CD4-positive, alpha-beta T cell treated with Interleukin-4 for 1 hour (primary cell): Measurements from ENCODE around the gene ARHGAP12.
"Not testable (repeated sequence)": the region's sequence is repeated elsewhere in the genome, so short reads cannot be mapped to it uniquely, and the experiment has no call there.

Experiments
- DNase-seq, 2 donors: peaks; one replicate each; pipeline ENCODE4 v3.0.0-alpha.2; 2020 to 2022

ARHGAP12 gene

GRCh38 chr10:31819391-31819820, 109.2 kb downstream of the ARHGAP12 start:
- DNase-seq: no peak

- no peak for DNase-seq
Measured at GRCh38 chr10:31816318-31816717, 112.3 kb downstream of the ARHGAP12 start.

- peak in 1 of 2 donors; percentile 67 for DNase-seq
Measured at GRCh38 chr10:31808258-31809218, 120.1 kb downstream of the ARHGAP12 start.

- DNase-seq: no peak
Measured at GRCh38 chr10:31804352-31804810, 124.2 kb downstream of the ARHGAP12 start.

GRCh38 chr10:31803606-31804351, 124.9 kb downstream of the ARHGAP12 start:
- DNase-seq: no peak

GRCh38 chr10:31799181-31799580, 129.4 kb downstream of the ARHGAP12 start:
- DNase-seq: no peak

- DNase-seq: no peak
Measured at GRCh38 chr10:31792745-31793144, 135.9 kb downstream of the ARHGAP12 start.

- DNase-seq: peak in 1 of 2 donors; percentile 42
Measured at GRCh38 chr10:31789555-31789954, 139.1 kb downstream of the ARHGAP12 start.

GRCh38 chr10:31782701-31783100, 145.9 kb downstream of the ARHGAP12 start:
- DNase-seq: no peak

GRCh38 chr10:31780717-31781116, 147.9 kb downstream of the ARHGAP12 start:
- DNase-seq: no peak

GRCh38 chr10:31778627-31779026, 150.0 kb downstream of the ARHGAP12 start:
- no peak for DNase-seq

GRCh38 chr10:31776159-31776558, 152.5 kb downstream of the ARHGAP12 start:
- no peak for DNase-seq

- DNase-seq: no peak
Measured at GRCh38 chr10:31774928-31775650, 153.5 kb downstream of the ARHGAP12 start.

- no peak for DNase-seq
Measured at GRCh38 chr10:31774299-31774900, 154.2 kb downstream of the ARHGAP12 start.

GRCh38 chr10:31773749-31774298, 154.8 kb downstream of the ARHGAP12 start:
- no peak for DNase-seq

GRCh38 chr10:31771331-31771831, 157.2 kb downstream of the ARHGAP12 start:
- DNase-seq: no peak

- peak; percentile 55 to 63 for DNase-seq
Measured at GRCh38 chr10:31770307-31770902, 158.2 kb downstream of the ARHGAP12 start.

- no peak for DNase-seq
Measured at GRCh38 chr10:31769564-31769963, 159.1 kb downstream of the ARHGAP12 start.

- DNase-seq: not testable (repeated sequence)
Measured at GRCh38 chr10:31768935-31769334, 159.7 kb downstream of the ARHGAP12 start.

GRCh38 chr10:31768467-31768866, 160.2 kb downstream of the ARHGAP12 start:
- DNase-seq: no peak

- no peak for DNase-seq
Measured at GRCh38 chr10:31765541-31765940, 163.1 kb downstream of the ARHGAP12 start.
